ENCODE measurements around the gene RERGL. TPM values are rescaled to one million over a fixed set of nuclear protein-coding genes. Genes with fewer than 3 reads are reported as not detected.
"Not testable (repeated sequence)": the region's sequence is repeated elsewhere in the genome, so short reads cannot be mapped to it uniquely, and the experiment has no call there.

Gene RERGL
- under 1 TPM; 0.25 to 0.76 (median 0.51) TPM for polyA plus RNA-seq (ENCODE audit: insufficient read depth in 1 of 5, insufficient read length in 5 of 5, low replicate concordance in 1 of 5)
- long read RNA-seq, donor 1, partial matches to known transcripts: 28 of 28 reads
- long read RNA-seq, donor 1, other reads (novel, unspliced or antisense): 0 of 28 reads
- long read RNA-seq, donor 2: 0 reads
- long read RNA-seq, donor 3, partial matches to known transcripts: 5 of 6 reads
- long read RNA-seq, donor 3, other reads (novel, unspliced or antisense): 0 of 6 reads
- long read RNA-seq, donor 4: 0 reads
- long read RNA-seq, donor 5: 0 reads
- long read RNA-seq, donor 6: 0 reads
- long read RNA-seq, donor 7, partial matches to known transcripts: 16 of 16 reads
- long read RNA-seq, donor 7, other reads (novel, unspliced or antisense): 0 of 16 reads
- long read RNA-seq, donor 8, partial matches to known transcripts: 0 of 1 reads
- long read RNA-seq, donor 8, other reads (novel, unspliced or antisense): 0 of 1 reads

- no peak for DNase-seq
Observed at GRCh38 chr12:18090093-18090492, at the start of gene RERGL. RERGL (minus strand) TSS chr12:18090193; CDS start chr12:18090140, 53 bp downstream.

GRCh38 chr12:18139254-18139653, 49.3 kb upstream of the RERGL start:
- no peak for DNase-seq

- no peak for DNase-seq
Observed at GRCh38 chr12:18135509-18135908, 45.5 kb upstream of the RERGL start.

- no peak for DNase-seq
Observed at GRCh38 chr12:18135086-18135485, 45.1 kb upstream of the RERGL start.

GRCh38 chr12:18130851-18131250, 40.9 kb upstream of the RERGL start:
- DNase-seq: no peak

- DNase-seq: no peak
Observed at GRCh38 chr12:18123707-18124106, 33.7 kb upstream of the RERGL start.

- DNase-seq: no peak
Observed at GRCh38 chr12:18120899-18121298, 30.9 kb upstream of the RERGL start.

GRCh38 chr12:18108611-18109010, 18.6 kb upstream of the RERGL start:
- DNase-seq: no peak

GRCh38 chr12:18103624-18104023, 13.6 kb upstream of the RERGL start:
- no peak for DNase-seq

- DNase-seq: no peak
Observed at GRCh38 chr12:18101043-18101442, 11.1 kb upstream of the RERGL start.

- no peak for DNase-seq
Observed at GRCh38 chr12:18084080-18084479, 5.9 kb downstream of the RERGL start.

GRCh38 chr12:18079541-18080246, 10.3 kb downstream of the RERGL start:
- no peak for DNase-seq

GRCh38 chr12:18074001-18074400, 16.0 kb downstream of the RERGL start:
- DNase-seq: no peak

- DNase-seq: no peak
Observed at GRCh38 chr12:18072723-18073122, 17.3 kb downstream of the RERGL start.

GRCh38 chr12:18071336-18071735, 18.7 kb downstream of the RERGL start:
- DNase-seq: no peak

GRCh38 chr12:18068355-18068754, 21.6 kb downstream of the RERGL start:
- DNase-seq: no peak

GRCh38 chr12:18066666-18067065, 23.3 kb downstream of the RERGL start:
- no peak for DNase-seq

- DNase-seq: not testable (repeated sequence)
Observed at GRCh38 chr12:18062867-18063266, 27.1 kb downstream of the RERGL start.

- no peak for DNase-seq
Observed at GRCh38 chr12:18057051-18057450, 32.9 kb downstream of the RERGL start.

GRCh38 chr12:18054925-18055619, 34.9 kb downstream of the RERGL start:
- DNase-seq: no peak

GRCh38 chr12:18045446-18045992, 44.5 kb downstream of the RERGL start:
- DNase-seq: no peak

All from right lung (tissue), 10 donors.